WTC11 (cell line): ENCODE measurements around the gene COG4. TPM values are rescaled to one million over a fixed set of nuclear protein-coding genes. Genes with fewer than 3 reads are reported as not detected.

Experiments used
- ATAC-seq: fragments of 200-7000 bp; cut with Tn5 transposase; 2 replicates; pipeline ENCODE4 v1.10.0; 2021; ENCODE audit warnings: mild to moderate bottlenecking, moderate library complexity
- CTCF ChIA-PET: fragments of 300-600 bp; sonication (Branson Sonifier 250); formaldehyde crosslinking; loops from one replicate; lab custom pipeline; 2021; ENCODE audit warnings: antibody characterized with exemption; lab: Charles Lee
- POLR2A ChIA-PET: fragments of 350-600 bp; sonication (Branson Sonifier 250); formaldehyde crosslinking; loops from one replicate; lab custom pipeline; 2021; ENCODE audit warnings: antibody characterized with exemption; lab: Charles Lee
- DNase-seq: peaks from one replicate; pipeline ENCODE4 v3.0.0; 2021; ENCODE audit warnings: low spot score
- H3K27ac Mint-ChIP-seq: 2 replicates; pipeline ENCODE4 v1.8.0; 2021; ENCODE audit warnings: mixed read lengths
- H3K27me3 Mint-ChIP-seq: 2 replicates; pipeline ENCODE4 v1.8.0; 2021; ENCODE audit warnings: low read depth, mild to moderate bottlenecking, moderate library complexity, mixed read lengths
- H3K36me3 Mint-ChIP-seq: 2 replicates; pipeline ENCODE4 v1.8.0; 2021; ENCODE audit warnings: mixed read lengths
- H3K4me1 Mint-ChIP-seq: 2 replicates; pipeline ENCODE4 v1.8.0; 2022; ENCODE audit warnings: mixed read lengths
- H3K4me3 Mint-ChIP-seq: 2 replicates; pipeline ENCODE4 v1.8.0; 2021; ENCODE audit warnings: mild to moderate bottlenecking, moderate library complexity, mixed read lengths
- H3K9me3 Mint-ChIP-seq: 2 replicates; pipeline ENCODE4 v1.8.0; 2021; ENCODE audit warnings: mixed read lengths
- CTCF ChIP-seq: fragments of 200-600 bp; IDR thresholded peaks from 2 replicates; pipeline ENCODE4 v1.8.0; 2022; ENCODE audit warnings: antibody characterized with exemption
- ETV6 ChIP-seq: sonication (generic); formaldehyde crosslinking; IDR thresholded peaks from 2 replicates; pipeline ENCODE4 v1.8.1; 2022; ENCODE audit warnings: mild to moderate bottlenecking, missing genetic modification reagents
- FOXJ3 ChIP-seq: sonication (generic); formaldehyde crosslinking; IDR thresholded peaks from 2 replicates; pipeline ENCODE4 v1.9.0; 2021; ENCODE audit warnings: missing genetic modification reagents, mild to moderate bottlenecking, borderline replicate concordance
- GABPB1 ChIP-seq: sonication (generic); formaldehyde crosslinking; IDR thresholded peaks from 2 replicates; pipeline ENCODE4 v1.8.1; 2023; ENCODE audit warnings: mild to moderate bottlenecking, missing genetic modification reagents
- JUN ChIP-seq: sonication (generic); formaldehyde crosslinking; IDR thresholded peaks from 2 replicates; pipeline ENCODE4 v1.8.0; 2023; ENCODE audit warnings: mild to moderate bottlenecking, missing genetic modification reagents
- NFE2L1 ChIP-seq: sonication (generic); formaldehyde crosslinking; IDR thresholded peaks from 2 replicates; pipeline ENCODE4 v1.8.1; 2023; ENCODE audit warnings: missing genetic modification reagents
- RORB ChIP-seq: fragments of 250-450 bp; sonication (Bioruptor Pico); IDR thresholded peaks from 2 replicates; pipeline ENCODE4 v1.9.0; 2021; ENCODE audit warnings: mild to moderate bottlenecking
- TEAD1 ChIP-seq: sonication (generic); formaldehyde crosslinking; IDR thresholded peaks from 2 replicates; pipeline ENCODE4 v1.8.0; 2022; ENCODE audit warnings: mild to moderate bottlenecking, missing genetic modification reagents
- ZMAT4 ChIP-seq: fragments of 250-450 bp; sonication (Bioruptor Pico); IDR thresholded peaks from 2 replicates; pipeline ENCODE4 v1.9.0; 2021; ENCODE audit warnings: mild to moderate bottlenecking
- ZNF121 ChIP-seq: sonication (generic); formaldehyde crosslinking; IDR thresholded peaks from 2 replicates; pipeline ENCODE4 v1.8.0; 2023; ENCODE audit warnings: missing genetic modification reagents
- ZNF138 ChIP-seq: sonication (generic); formaldehyde crosslinking; conservative IDR thresholded peaks from 2 replicates; pipeline ENCODE4 v1.8.1; 2022; ENCODE audit warnings: mild to moderate bottlenecking, moderate library complexity, missing genetic modification reagents
- ZNF219 ChIP-seq: sonication (generic); formaldehyde crosslinking; IDR thresholded peaks from 2 replicates; pipeline ENCODE4 v1.8.0; 2023; ENCODE audit warnings: missing genetic modification reagents, mild to moderate bottlenecking, borderline replicate concordance
- ZNF317 ChIP-seq: sonication (generic); formaldehyde crosslinking; IDR thresholded peaks from 2 replicates; pipeline ENCODE4 v1.8.1; 2023; ENCODE audit warnings: low read depth, mild to moderate bottlenecking, moderate library complexity, missing genetic modification reagents, borderline replicate concordance
- ZNF416 ChIP-seq: fragments of 250-450 bp; sonication (Bioruptor Pico); IDR thresholded peaks from 2 replicates; pipeline ENCODE4 v1.9.0; 2021; ENCODE audit warnings: mild to moderate bottlenecking, inconsistent platforms
- ZNF423 ChIP-seq: fragments of 250-450 bp; sonication (Bioruptor Pico); IDR thresholded peaks from 2 replicates; pipeline ENCODE4 v2.1.2; 2022; ENCODE audit warnings: mild to moderate bottlenecking, moderate library complexity
- ZNF512 ChIP-seq: sonication (generic); formaldehyde crosslinking; IDR thresholded peaks from 2 replicates; pipeline ENCODE4 v1.8.1; 2022; ENCODE audit warnings: missing genetic modification reagents, borderline replicate concordance
- ZSCAN18 ChIP-seq: fragments of 250-450 bp; sonication (Bioruptor Pico); IDR thresholded peaks from 2 replicates; pipeline ENCODE4 v2.1.2; 2022; ENCODE audit warnings: mild to moderate bottlenecking, moderate library complexity
- total RNA-seq: library from RNA; stranded (reverse); gene quantifications from 3 replicates; pipeline ENCODE4 v1.2.3, GENCODE V29; 2021
- TF ChIP-seq, protein P1 (sequence below): sonication (generic); formaldehyde crosslinking; IDR thresholded peaks from 2 replicates; pipeline ENCODE4 v1.8.1; 2023; ENCODE audit warnings: mild to moderate bottlenecking, missing genetic modification reagents, moderate library complexity
- TF ChIP-seq, protein P2 (sequence below): sonication (generic); formaldehyde crosslinking; IDR thresholded peaks from 2 replicates; pipeline ENCODE4 v1.8.0; 2022; ENCODE audit warnings: mild to moderate bottlenecking, missing genetic modification reagents
- TF ChIP-seq, protein P3 (sequence below): sonication (generic); formaldehyde crosslinking; conservative IDR thresholded peaks from 2 replicates; pipeline ENCODE4 v1.8.1; 2023; ENCODE audit warnings: mild to moderate bottlenecking, low read depth, missing genetic modification reagents, moderate library complexity
- TF ChIP-seq, protein P4 (sequence below): fragments of 250-450 bp; sonication (Bioruptor Pico); conservative IDR thresholded peaks from 2 replicates; pipeline ENCODE4 v1.9.0; 2021; ENCODE audit warnings: mild to moderate bottlenecking

The COG4 gene
- total RNA-seq, 1 experiment from 2014 or later: 56.6 TPM

DNA sequence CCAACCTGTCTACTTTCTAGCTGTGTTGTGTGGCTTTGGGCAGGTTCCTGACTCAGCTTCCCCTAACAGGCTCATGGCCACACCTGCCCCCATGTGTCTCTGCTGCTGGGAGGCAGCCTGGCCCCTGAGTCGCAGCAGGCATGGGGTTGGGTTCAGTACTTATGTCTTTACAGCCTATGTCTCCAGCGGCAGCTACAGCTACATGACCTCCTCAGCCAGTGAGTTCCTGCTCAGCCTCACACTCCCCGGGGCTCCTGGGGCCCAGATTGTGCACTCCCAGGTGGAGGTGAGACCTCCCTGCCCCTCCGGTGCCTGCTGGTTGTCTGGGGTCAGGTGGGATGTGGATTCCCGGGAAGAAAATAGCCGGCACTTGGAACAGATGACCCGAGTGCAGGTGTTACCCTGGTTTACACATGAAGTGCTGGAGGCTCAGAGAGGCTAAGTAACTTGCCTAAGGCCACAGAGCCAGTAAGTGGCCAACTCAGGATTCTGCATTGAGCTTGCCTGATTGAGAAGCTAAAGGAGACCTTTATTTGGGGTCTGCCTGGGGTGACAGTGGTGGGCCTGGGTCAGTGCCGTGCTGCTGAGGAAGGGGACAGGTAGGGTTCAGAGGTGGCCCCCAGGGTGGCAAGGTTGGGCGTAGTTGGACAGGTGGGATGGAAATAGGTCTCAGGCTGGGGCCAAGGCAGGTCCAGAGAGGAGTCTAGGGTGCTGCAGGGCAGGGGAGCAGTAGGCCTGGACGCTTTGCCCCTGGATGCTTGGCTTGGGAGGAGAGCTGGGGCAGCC, 53.0 kb downstream of the COG4 start:
- DNase-seq: no peak
- no peaks in the 10 kb centered on the region for H3K27me3 Mint-ChIP-seq
- H3K36me3 Mint-ChIP-seq: no peaks in the 10 kb centered on the region
- ChIA-PET CTCF (interaction anchor here (0.6 to 3.1 kb wide), 31 partner anchors 8 to 142 kb away, joined by 3 to 42 read pairs (median 5); partner anchors contain the start of genes COG4, DDX19A, FCSK and SF3B3), POLR2A (interaction anchor here (0.8 to 1.4 kb wide), 2 partner anchors 16 to 89 kb away, joined by 3 to 6 read pairs; partner anchors contain the start of gene FCSK)
- H3K4me3 Mint-ChIP-seq: no peak overlapping the region
- TF ChIP-seq ZNF512 (CRISPR knock-in tag) (no peak), TEAD1 (CRISPR knock-in tag) (no peak), RORB (no peak), ETV6 (CRISPR knock-in tag) (no peak), ZNF121 (CRISPR knock-in tag) (no peak)
- TF ChIP-seq, protein P1, sequence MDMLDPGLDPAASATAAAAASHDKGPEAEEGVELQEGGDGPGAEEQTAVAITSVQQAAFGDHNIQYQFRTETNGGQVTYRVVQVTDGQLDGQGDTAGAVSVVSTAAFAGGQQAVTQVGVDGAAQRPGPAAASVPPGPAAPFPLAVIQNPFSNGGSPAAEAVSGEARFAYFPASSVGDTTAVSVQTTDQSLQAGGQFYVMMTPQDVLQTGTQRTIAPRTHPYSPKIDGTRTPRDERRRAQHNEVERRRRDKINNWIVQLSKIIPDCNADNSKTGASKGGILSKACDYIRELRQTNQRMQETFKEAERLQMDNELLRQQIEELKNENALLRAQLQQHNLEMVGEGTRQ (CRISPR knock-in tag): no peak
- no peak for ATAC-seq
- no peaks in the 10 kb centered on the region for H3K9me3 Mint-ChIP-seq
- H3K27ac Mint-ChIP-seq: no peak overlapping the region; the same call in 1 of the 2 replicates
- peaks cover 3% of the 10 kb centered on the region; the same call in 1 of the 2 replicates for H3K4me1 Mint-ChIP-seq

- H3K27ac Mint-ChIP-seq: no peak overlapping the region
- DNase-seq (no peak), ATAC-seq (no peak)
- no peak overlapping the region for H3K4me3 Mint-ChIP-seq
- no peaks in the 10 kb centered on the region for H3K36me3 Mint-ChIP-seq
- no peaks in the 10 kb centered on the region for H3K27me3 Mint-ChIP-seq
- CTCF ChIA-PET: interaction anchor here (1.0 to 3.1 kb wide), 3 partner anchors 12 to 89 kb away, joined by 5 to 42 read pairs (median 22); no protein-coding TSS in a partner anchor
- no peaks in the 10 kb centered on the region for H3K9me3 Mint-ChIP-seq
- H3K4me1 Mint-ChIP-seq: peaks cover 3% of the 10 kb centered on the region; the same call in 1 of the 2 replicates
- POLR2A ChIA-PET: interaction anchor here (1.8 kb wide), 1 partner anchor 88 kb away, joined by 7 read pairs; no protein-coding TSS in a partner anchor
- TF ChIP-seq, protein P2, sequence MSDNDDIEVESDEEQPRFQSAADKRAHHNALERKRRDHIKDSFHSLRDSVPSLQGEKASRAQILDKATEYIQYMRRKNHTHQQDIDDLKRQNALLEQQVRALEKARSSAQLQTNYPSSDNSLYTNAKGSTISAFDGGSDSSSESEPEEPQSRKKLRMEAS (CRISPR knock-in tag): no peak
- TF ChIP-seq GABPB1 (no peak), ZNF317 (no peak), ZSCAN18 (CRISPR knock-in tag) (no peak), NFE2L1 (CRISPR knock-in tag) (no peak), ZNF416 (CRISPR knock-in tag) (no peak), ZNF219 (CRISPR knock-in tag) (no peak), ZMAT4 (CRISPR knock-in tag) (no peak), RORB (no peak), ZNF121 (CRISPR knock-in tag) (no peak), CTCF (no peak), ZNF423 (CRISPR knock-in tag) (no peak), FOXJ3 (CRISPR knock-in tag) (no peak), JUN (CRISPR knock-in tag) (no peak), ZNF138 (CRISPR knock-in tag) (no peak)
- TF ChIP-seq, protein P3, sequence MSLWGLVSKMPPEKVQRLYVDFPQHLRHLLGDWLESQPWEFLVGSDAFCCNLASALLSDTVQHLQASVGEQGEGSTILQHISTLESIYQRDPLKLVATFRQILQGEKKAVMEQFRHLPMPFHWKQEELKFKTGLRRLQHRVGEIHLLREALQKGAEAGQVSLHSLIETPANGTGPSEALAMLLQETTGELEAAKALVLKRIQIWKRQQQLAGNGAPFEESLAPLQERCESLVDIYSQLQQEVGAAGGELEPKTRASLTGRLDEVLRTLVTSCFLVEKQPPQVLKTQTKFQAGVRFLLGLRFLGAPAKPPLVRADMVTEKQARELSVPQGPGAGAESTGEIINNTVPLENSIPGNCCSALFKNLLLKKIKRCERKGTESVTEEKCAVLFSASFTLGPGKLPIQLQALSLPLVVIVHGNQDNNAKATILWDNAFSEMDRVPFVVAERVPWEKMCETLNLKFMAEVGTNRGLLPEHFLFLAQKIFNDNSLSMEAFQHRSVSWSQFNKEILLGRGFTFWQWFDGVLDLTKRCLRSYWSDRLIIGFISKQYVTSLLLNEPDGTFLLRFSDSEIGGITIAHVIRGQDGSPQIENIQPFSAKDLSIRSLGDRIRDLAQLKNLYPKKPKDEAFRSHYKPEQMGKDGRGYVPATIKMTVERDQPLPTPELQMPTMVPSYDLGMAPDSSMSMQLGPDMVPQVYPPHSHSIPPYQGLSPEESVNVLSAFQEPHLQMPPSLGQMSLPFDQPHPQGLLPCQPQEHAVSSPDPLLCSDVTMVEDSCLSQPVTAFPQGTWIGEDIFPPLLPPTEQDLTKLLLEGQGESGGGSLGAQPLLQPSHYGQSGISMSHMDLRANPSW (CRISPR knock-in tag): no peak
- TF ChIP-seq, protein P4, sequence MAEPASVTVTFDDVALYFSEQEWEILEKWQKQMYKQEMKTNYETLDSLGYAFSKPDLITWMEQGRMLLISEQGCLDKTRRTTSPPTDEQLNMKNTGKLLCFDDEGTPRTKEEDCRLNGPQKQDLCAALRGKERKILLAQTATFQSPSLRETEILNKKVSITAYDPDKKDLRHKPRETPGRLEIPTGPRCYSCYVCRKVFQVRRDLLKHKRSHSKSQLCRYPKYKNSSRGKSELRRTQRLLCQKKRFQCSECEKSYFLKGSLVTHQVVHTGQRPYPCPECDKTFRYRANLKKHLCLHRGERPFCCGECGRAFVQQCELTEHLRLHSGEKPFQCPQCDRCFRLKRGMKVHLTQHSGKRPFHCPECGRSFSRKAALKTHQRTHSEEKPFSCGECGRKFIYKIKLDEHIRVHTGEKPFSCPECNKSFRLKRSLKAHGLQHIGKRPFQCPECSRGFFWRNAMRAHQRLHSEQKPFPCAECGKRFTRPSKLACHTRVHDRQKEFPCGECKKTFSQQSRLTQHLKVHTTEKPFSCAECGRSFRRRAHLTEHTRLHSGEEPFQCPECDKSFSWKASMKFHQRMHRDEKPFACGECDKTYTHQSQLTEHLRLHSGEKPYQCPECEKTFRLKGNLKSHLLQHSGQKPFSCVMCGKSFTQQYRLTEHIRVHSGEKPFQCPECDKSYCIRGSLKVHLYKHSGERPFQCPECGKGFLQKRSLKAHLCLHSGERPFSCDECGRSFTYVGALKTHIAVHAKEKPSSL: no peak
Measured at GRCh38 chr16:70468776-70469525, 54.4 kb downstream of the COG4 start.
